ENCODE data around the gene FAM241B.

DNA sequence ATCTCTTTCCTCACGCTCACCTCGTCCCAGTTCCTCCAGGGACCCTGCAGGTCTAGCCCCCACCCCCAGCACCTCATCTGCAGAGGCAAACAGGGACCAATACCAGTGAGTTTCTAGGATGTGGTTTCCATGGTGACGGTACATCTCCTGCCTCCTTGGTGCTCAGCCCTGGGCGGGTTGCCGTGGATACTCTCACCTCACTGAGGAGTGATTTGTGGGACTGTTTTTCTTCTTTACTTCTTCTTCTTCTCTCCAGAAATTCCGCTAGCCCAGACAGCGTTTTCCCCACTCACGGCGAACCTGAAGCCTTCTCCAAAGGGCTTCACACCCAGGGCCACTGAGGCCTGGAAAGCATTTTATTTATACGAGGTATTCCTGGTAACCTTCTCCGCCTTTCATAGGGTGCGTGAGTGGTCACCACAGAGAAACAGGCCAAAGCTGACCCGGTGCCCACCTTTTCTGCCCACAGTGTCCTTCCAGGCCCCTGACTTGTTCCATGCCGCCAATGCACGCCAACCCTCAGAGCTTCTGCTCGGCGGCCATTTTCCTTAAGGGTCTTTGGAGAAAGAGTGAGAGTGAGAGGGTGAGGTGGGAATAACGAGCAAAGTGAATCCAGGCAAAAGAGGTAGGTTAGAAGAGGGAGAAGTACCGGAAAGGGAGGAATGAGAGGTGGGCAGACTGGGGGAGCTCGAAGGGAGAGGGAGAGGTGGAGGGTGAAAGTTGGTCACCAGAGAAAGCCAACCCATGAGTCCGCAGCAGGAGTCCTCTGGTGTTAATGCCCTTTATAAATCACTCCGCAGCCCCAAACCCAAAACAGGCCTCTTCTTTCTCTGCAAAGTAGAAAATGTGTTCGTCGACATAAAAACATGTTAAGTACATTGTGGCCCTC is 15.5 kb downstream of the FAM241B start:
- TF ChIP-seq POLR2AphosphoS5 (IDR thresholded peaks at IDR 0.05; ENCODE audit: low read depth, low read length) (no peak), FOXP2 (optimal IDR thresholded peaks at IDR 0.05; ENCODE audit: borderline replicate concordance, extremely low read depth, extremely low read length, insufficient read depth) (no peak), TAF1 (IDR thresholded peaks at IDR 0.05; ENCODE audit: borderline replicate concordance, insufficient read depth, low read length) (no peak)
- TF ChIP-seq, protein P1, sequence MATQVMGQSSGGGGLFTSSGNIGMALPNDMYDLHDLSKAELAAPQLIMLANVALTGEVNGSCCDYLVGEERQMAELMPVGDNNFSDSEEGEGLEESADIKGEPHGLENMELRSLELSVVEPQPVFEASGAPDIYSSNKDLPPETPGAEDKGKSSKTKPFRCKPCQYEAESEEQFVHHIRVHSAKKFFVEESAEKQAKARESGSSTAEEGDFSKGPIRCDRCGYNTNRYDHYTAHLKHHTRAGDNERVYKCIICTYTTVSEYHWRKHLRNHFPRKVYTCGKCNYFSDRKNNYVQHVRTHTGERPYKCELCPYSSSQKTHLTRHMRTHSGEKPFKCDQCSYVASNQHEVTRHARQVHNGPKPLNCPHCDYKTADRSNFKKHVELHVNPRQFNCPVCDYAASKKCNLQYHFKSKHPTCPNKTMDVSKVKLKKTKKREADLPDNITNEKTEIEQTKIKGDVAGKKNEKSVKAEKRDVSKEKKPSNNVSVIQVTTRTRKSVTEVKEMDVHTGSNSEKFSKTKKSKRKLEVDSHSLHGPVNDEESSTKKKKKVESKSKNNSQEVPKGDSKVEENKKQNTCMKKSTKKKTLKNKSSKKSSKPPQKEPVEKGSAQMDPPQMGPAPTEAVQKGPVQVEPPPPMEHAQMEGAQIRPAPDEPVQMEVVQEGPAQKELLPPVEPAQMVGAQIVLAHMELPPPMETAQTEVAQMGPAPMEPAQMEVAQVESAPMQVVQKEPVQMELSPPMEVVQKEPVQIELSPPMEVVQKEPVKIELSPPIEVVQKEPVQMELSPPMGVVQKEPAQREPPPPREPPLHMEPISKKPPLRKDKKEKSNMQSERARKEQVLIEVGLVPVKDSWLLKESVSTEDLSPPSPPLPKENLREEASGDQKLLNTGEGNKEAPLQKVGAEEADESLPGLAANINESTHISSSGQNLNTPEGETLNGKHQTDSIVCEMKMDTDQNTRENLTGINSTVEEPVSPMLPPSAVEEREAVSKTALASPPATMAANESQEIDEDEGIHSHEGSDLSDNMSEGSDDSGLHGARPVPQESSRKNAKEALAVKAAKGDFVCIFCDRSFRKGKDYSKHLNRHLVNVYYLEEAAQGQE (IDR thresholded peaks at IDR 0.05; ENCODE audit: insufficient read depth in 1 of 2, low read depth in 2 of 2, low read length in 2 of 2): no peak
